ENCODE measurements around the gene PASK. TPM values are rescaled to one million over a fixed set of nuclear protein-coding genes. Genes with fewer than 3 reads are reported as not detected.

The PASK gene
- total RNA-seq, 1 donor from 2014 or later, result 2.2 TPM

DNA sequence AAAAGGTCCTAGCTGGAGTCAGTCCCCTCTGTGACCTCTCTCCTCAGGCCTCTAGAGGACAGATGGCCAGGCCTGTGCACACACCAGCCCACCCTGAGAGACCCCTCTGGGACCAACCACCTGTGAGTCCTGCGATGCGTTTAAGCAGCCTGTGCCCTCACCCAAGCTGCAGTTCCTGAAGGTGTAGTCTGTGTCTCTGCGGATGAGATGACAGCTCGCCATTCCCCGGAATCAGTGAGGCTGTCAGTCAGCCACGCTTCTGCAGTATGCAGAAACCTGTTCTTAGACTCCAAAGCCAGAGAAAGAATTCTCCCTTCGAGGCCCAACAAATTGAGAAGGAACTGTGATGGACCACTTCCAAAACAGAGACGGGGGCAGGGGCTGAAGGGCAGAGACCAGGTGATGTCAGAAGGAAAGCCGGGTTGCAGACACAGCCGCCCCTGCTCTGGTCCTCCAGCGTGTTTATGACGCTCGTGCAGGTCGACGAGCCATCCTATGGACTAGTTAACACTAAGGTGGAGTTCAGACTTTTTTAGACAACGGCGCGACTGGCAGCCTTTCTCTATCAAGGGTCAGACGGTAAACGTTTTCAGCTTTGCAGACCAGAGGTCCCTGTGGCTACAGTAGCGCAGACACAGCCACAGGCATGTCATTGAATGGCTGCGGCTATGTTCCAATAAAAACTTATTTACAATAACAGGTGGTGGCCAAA, 57.4 kb downstream of the PASK start:
- no peak for DNase-seq (ENCODE audit: low spot score)
- intact Hi-C loops (cut with DNase I), result no loop called here

DNA sequence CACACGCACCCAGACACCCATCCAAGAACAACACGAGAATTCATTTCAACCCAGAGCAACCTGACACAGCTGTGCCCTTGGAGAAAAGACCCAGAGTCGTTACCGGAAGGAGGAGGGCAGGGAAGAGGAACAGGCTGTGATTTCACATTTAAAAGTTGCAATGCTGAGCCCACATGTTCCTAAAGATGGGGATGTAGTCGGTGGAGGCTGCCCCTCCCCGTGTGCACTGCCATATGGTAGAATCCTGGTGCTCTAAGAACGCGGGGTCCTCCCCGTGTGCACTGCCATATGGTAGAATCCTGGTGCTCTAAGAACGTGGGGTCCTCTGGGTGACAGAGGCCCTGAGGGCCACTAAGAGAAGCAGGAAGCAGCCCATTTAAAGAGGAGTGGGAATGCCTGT, 58.1 kb downstream of the PASK start:
- intact Hi-C loops (cut with DNase I), result no loop called here
- no peak for DNase-seq (ENCODE audit: low spot score)

DNA sequence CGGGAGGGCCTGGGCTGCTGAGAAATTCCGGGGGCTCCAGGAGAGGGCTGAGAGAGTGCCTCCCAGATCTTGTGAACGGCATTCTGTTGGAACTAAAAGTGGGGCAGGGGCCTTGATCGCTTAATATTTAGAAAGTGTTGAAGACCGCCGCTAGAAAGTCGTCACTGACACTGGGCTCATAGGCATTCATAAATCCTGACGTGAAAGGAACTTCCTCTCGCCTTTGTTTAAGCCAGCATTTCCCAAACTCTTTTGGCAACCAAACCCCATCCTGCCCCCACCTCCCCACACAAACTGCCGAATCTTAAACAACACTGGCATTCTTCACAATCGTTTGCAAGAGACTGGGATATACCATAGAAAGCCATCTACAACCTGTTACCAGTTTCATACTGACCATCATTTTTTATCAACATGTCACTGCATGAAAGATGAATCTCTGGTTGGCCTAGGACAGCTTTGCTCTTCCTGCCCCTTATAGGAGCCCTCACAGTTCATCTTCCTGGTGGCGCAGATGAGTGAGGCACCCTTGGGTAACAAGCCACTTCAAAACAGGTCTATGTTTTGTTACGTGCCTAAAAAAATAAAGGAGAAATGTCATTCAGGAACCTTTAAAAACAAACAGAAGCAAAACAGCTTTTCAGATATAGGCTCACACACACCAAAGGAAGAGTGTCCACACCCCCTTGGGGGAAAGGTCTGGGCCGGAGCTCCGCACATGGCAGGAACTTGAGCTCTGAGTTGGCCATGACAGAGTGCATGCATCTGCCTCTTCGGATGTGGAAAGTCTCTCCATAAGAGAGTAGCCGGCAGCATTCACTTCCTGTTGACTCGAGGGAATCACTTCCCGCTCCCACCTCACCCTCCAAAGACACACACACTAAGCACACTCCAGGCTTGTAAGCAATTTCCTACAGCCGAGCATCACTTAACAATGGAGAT, 60.2 kb downstream of the PASK start:
- intact Hi-C loops (cut with DNase I), result no loop called here
- no peak for DNase-seq (ENCODE audit: low spot score)

DNA sequence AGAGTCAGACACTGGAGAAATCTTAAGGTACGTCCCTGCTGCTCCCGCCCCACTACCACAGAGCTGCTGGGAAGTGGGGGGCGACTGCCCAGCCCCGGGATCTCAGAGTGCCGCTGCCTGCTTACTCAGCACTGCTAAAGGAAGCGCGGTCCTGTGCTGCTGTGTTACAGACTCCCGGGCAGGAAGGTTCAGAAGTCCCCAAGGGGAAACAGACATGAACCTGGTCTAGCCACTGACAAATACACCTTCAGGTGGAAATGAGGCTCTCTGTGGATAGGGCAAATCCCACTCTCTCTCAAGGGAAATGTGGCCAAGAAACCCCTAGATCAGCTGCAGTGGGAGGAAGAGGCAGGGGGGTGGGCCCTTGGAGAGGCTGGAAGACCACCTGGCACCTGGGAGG, 60.9 kb downstream of the PASK start:
- intact Hi-C loops (cut with DNase I), result no loop called here
- no peak for DNase-seq (ENCODE audit: low spot score)

DNA sequence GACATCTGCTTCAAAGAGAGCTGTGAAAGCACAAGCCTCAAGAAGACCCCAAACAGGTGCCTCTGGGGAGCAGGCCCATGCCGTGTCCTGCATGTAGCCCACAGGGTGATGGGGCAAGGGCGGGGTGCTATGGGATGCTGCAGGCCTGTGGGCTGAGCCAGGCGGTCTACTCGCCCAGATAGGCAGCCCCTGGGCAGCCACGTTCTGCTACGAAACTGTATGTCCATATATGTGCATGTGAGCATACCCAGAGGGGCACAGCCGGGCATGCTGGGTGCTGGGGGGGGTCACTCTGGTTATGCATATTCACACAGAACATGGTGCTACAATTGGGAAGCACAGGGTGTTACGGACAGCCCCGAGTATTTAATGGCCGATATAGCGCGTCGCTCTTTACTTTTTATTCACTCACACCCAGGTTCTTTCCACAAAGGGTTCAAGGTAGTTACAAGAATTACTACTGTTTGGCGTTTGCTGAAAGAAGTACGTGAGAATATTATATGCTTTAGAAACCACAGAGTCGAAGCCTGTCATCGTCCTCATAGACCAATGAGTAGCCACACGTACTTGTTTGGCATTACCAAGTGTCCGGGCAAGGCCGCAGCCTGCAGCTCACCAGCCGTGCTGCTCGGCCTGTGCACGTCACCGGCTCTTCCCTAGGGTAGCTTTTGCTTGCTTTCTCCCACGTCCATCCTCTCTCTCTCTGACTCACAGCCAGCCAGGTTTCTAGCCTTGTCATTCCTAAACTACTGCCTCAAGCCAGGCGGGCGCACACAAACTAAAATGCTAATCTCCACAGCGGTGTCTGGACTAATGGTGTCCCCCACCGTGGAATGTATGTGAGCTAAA, 61.6 kb downstream of the PASK start:
- intact Hi-C loops (cut with DNase I), result no loop called here
- no peak for DNase-seq (ENCODE audit: low spot score)

DNA sequence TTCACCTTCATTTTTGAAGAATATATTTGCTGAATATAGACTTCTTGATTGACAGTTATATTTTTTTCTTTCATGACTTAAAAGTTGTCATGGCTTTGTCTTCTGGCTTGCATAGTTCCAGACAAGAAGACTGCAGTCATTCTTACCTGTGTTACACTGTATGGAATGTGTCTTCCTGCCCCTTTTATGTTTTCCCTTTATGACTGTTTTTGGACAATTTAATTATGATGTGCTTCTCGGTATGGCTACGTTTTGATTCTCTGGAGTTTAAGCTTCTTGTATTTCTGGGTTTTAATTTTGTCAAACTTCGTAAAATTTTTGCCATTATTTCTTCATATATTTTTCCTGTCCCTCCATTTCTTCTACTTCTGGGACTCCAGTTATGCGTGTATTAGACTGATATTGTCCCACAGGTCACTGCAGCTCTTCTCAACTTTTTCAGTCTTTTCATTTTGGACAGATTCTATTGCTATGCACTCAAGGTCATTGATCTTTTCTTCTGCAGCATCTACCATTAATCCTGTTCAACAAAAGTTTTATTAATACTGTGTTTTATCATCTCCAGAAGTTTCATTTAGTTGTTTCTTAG, 64.3 kb downstream of the PASK start:
- intact Hi-C loops (cut with DNase I), result no loop called here
- DNase-seq (ENCODE audit: low spot score), result no peak

DNA sequence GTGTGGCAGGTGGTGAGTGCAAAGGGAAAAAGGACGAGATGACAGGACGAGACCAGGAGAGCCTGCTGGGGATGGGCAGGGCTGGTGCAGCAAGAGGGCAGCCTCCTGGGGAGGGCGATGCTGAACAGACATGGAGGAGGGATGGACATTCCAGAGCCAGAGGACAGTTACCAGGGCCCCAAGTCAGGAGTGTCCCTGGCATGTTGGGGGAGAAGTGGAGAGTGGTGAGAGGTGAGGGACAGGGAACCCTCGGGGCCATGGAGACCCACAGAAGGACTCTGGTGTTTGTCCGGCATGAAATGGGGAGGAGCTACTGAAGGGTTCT, 66.2 kb downstream of the PASK start:
- intact Hi-C loops (cut with DNase I), result no loop called here
- DNase-seq (ENCODE audit: low spot score), result no peak

DNA sequence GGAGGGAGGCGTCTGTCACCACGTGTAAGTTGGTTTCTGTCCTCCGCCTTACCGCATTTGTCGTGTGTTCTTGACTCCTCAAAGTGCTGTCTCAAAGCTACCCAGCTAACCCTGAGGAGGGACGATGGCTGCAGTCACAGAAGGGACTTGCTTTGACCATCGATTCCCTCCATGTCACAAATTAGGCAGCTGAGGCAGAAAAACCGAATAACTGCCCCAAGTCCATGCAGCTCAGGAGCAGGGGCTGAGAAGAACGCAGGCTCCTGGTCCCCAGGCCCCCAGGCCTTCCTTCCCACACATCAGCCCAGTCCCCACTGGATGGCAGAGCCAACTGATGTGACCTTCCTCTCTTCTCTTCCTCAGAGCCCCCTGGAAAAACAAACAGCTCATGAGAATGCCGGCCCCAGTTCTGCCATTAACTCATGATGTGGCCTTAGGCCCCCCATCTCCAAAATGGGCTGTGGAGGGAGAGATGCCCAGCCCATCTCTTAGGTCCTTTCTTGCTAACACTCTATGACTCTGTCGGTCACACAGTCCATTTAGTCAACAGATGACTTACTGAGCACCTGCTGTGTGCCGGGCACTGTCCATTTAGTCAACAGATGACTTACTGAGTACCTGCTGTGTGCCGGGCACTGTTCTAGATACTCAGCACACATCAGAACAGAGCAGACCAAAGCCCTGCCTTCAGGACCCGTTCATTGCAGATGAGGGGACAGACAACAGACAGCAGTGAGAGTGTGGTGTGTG, 66.8 kb downstream of the PASK start:
- intact Hi-C loops (cut with DNase I), result no loop called here
- DNase-seq (ENCODE audit: low spot score), result no peak

DNA sequence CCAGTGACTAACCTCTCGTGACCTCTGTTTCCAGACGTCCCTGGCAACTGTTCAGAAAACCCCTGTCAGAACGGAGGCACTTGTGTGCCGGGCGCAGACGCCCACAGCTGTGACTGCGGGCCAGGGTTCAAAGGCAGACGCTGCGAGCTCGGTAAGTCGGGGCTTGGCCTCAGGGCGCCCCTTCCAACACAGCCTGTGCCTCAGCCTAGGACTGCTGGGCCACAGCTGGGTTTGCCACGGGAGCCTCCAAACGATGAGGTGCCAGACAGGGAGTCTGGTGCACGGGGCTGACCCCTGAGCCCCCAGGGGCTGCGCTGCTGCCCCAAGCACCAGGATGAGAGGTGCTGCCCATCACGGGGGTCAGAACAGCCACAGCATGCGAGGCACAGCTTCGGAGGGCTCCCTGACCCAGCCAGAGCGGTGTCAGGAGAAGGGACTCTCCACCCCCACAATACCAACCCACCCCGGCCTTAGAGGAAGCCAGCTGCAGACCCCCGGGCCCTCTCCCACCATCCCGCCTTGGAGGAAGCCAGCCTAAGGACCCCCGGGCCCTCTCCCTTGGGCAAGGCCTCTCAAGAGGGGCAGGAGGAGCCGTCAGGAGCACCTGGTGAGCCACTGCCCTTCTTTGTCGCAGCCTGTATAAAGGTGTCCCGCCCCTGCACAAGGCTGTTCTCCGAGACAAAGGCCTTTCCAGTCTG, 67.5 kb downstream of the PASK start:
- intact Hi-C loops (cut with DNase I), result no loop called here

DNA sequence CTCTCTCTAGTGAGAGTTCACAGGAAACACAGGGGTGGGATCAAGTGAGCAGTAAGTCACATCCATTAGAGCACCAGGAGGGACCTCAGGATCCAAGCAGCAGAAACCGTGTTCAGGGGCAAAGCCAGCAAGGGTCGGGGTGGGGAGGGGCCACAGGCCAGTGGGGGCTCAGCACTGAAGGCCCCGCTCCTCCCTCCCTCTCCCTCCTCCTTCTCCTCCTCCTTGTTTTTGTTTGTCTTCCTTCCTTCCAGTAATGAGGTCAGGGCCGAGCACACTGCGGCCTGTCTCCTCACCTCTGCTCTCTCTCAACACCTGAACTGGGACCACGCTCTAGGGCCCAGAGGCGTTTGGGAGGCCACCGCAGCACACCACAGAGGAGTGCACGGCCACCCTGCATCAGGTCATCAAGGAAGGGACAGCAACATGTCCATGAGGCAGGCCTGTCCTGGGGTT, 68.1 kb downstream of the PASK start:
- no peak for DNase-seq (ENCODE audit: low spot score)
- intact Hi-C loops (cut with DNase I), result no loop called here

More for the DNA sequence above, 67.5 kb downstream of the PASK start:
- DNase-seq (ENCODE audit: low spot score), result no peak

DNA sequence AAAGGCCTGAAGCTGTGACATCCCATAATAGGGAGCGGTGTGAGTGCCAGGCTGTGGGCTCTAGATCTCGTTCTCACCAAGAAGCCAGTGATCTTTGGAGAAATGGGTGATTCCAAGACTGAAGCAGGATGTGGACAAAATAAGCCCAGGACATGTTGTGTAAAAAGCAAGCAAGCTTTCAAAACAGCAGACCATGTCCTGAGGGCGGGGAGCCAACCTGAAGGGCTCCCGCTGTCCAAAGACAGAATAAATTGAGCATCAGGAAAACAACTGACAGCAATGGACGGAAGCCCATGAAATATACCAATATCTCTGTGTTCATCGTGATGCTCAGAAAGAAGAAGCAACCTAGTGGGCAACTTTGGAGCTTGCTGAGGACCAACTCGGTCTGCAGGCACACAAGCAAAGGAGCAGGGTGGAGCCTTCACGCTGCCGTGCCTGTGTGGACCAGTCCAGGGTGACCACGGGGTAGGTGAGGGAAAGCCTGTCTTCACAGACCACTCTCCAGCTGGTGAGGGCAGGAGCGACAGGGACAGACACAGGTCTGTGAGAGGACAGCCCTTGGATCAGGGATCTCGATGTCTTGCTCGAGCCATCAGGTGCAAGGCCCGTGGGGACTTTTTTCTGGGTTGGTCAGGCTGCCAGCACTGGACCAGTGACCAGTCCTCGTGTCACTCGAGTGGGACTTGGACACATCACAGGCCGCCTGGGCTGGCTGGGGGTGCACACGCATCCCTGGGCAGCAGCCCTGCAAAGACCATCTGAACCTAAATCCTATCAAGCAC, 68.7 kb downstream of the PASK start:
- DNase-seq (ENCODE audit: low spot score), result no peak
- intact Hi-C loops (cut with DNase I), result no loop called here

DNA sequence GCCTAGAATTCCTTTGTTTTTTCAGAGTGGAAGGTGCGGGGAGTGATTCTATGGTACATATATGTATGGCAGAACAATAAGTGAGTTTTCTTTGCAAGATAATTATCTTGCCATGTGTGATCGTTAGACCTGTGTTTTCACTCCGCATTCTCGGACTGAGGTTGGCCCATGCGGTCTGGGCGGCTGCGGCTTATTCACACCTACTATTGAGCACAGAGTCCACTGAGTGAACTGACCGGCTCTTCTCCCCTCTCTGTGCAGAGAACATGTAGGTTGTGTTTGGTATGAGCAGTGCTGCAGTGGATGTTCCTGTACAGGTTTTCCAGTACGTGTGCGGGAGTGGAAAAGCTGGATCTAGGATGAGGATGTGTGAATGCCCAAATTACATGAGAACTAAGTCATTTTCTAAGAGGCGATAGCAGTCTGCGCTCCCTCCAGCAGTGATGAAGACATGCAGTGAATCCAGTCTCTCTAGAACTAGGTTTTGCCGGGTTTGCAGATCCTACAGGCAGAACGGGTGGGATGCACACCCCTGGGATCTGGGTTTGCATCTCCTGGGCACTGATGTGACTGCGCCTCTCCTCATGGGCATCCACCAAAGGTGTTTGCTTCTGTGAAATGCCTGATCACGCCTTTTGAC, 74.3 kb downstream of the PASK start:
- no peak for DNase-seq (ENCODE audit: low spot score)
- intact Hi-C loops (cut with DNase I), result loop anchor here (5.0 kb wide), 1 partner anchor 223 kb away; no protein-coding TSS in a partner anchor

DNA sequence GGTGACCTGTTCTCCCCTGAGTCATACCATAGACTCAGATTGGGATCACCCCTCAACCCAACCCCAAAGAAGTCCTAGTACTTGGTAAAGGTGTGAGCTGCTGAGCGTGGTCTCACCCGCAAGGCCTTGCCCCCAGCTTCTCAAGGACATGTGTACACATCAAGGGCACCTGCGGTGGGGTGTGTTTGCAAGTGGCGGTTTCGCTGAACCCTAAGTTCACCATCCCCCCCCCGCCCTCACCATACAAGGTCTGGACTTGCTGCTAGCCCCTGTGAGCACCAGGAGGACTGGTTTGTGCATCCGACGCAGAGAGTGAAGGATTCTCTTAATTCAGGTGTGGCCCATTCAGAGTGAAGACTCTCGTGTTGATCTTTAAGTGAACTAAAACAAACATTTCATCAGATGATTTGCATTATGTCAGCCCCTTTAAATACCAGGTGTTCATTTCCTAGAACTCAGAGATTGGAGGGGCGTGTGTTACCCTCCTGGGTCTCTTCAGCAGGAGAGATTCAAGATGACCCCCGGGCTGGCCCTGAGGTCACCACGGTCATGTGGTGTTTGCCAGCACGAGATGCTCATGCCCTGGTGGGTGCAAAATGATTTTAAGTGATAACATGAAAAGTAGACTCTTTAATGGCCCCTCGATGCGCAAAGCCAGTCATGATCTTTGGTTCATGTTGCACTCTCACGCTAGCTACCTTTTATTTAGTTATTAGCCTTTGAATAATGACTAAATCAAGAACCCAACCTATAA, 75.0 kb downstream of the PASK start:
- DNase-seq (ENCODE audit: low spot score), result no peak
- intact Hi-C loops (cut with DNase I), result no loop called here

DNA sequence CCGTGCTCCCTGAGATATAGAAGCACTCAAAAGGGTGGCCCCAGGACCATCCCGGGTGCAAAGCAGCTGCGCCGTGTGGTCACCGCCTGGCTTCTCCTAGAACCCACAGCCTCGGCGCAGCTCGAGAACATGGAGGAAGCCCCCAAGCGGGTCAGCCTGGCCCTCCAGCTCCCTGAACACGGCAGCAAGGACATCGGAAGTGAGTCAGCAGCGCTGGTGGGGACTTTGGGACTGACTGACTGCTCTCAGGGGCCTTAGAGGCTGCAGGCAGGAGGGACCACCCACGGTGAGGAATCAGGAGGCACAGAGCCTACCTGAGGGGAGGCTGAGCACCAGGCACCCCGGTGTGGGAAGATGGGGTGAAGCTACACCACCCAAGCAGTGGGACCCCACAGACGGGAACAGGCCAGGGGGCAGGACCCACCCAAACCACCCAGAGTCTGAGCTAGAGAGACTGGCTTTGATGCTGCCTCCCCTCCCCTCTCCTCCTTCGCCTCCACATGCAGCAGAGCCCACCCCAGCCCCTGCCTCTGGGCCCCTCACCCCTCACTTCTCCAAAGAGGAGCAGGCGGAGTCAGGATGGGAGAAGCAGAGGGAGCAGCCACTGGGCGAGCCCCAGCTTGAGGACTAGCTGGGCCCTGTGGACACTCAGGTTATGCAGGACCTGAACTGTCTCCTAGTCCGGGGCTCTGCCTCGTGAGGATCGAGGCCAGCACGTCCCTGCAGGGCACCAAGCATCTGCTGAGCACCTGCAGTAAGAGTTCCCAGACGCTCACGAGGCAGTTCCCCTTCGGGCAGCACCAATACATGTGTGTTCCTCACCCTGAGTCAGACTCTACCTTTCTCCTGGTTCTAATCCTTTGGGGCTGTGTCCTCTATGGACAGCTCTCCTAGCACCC, 75.9 kb downstream of the PASK start:
- intact Hi-C loops (cut with DNase I), result no loop called here
- DNase-seq (ENCODE audit: low spot score), result no peak

DNA sequence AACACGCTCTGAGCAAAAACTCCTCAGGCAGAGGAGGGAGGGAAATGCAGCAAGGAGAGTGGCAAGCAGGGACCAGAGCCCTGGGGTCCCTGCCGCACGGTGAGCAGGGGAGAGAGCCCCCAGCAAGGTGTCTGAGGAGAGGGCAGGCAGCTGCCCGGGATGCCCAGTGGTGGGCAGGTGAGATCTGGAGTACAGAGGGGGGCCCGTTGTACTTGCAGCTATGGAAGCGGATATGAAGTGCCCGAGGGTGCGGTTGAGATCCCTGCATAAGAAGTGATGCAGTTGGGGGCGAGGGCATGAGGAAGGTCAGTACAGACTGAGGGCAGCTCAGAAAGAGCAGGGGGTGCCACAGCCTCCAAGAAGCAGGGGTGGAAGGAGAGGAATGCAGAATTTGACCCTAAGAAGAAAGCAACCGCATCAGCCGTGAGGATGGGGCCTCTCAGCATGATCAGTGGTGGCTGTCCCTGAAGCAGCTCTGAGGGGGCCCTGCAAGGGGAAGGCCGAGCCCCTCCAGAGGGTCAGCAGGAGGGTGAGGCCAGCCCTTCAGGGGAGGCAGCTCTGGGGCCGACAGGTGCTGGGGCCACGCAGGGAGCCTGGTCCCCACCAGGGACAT, 76.6 kb downstream of the PASK start:
- DNase-seq (ENCODE audit: low spot score), result no peak
- intact Hi-C loops (cut with DNase I), result no loop called here
